Measurements from ENCODE around the gene BRD7. TPM values are rescaled to one million over a fixed set of nuclear protein-coding genes. Genes with fewer than 3 reads are reported as not detected.
A peak's percentile ranks its signal among the peaks of the same experiment; 100 is the strongest.

The BRD7 gene
- total and polyA plus RNA-seq, 2 of the 13 experiments (the other 11 are each of a cell fraction or from before 2014, with no cell fraction given): 82.3 to 149 TPM

DNA sequence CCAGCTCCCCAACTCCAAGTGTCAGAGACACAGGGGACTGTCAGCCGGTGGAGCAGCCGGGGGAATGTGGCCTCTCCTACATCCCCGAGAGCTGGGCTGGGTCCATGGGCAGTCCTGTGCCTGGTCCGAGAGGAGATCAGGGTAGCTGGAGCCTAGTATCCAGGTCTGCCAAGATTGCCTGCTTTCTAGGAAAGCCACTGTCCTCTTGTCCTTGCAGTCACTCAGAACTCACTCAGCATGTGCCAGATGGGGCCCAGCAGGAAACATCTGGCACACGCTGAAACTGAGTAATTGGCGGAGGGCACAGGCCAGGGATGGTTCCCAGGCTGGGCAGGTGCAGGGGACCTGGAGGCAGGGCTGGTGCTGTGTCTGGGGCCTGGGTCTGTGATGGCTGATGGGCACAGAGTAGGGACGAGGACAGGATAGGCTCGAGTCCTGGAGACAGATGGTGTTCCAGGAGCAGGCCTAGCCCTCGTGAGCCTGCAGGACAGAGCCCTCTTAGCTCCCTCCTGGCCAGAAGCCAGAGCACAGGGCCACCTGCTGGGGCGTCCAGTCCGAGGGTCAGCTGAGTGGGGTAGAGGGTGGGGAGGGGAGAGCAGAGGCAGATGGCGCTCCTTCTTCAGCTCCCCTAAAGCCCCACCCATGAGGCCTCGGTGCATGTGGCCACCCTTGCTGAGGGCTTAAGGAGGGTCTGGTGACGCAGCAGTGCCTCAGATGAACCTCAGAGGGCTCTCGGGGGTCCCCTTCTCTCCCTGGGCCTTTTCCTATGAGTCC, 71.3 kb downstream of the BRD7 start (continued):
- no peak for TF ChIP-seq ZNF770 (CRISPR knock-in tag; IDR thresholded peaks at IDR 0.05)
- TF ChIP-seq, protein P1, sequence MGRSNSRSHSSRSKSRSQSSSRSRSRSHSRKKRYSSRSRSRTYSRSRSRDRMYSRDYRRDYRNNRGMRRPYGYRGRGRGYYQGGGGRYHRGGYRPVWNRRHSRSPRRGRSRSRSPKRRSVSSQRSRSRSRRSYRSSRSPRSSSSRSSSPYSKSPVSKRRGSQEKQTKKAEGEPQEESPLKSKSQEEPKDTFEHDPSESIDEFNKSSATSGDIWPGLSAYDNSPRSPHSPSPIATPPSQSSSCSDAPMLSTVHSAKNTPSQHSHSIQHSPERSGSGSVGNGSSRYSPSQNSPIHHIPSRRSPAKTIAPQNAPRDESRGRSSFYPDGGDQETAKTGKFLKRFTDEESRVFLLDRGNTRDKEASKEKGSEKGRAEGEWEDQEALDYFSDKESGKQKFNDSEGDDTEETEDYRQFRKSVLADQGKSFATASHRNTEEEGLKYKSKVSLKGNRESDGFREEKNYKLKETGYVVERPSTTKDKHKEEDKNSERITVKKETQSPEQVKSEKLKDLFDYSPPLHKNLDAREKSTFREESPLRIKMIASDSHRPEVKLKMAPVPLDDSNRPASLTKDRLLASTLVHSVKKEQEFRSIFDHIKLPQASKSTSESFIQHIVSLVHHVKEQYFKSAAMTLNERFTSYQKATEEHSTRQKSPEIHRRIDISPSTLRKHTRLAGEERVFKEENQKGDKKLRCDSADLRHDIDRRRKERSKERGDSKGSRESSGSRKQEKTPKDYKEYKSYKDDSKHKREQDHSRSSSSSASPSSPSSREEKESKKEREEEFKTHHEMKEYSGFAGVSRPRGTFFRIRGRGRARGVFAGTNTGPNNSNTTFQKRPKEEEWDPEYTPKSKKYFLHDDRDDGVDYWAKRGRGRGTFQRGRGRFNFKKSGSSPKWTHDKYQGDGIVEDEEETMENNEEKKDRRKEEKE (IDR thresholded peaks at IDR 0.05): no peak
- peak; percentile 18; the same call in 1 of the 2 replicates for TF ChIP-seq KDM3A (CRISPR knock-in tag; IDR thresholded peaks at IDR 0.05; ENCODE audit: low read depth)
- no peak for TF ChIP-seq HDAC1 (CRISPR knock-in tag; IDR thresholded peaks at IDR 0.05)
- no peak for TF ChIP-seq RXRB (CRISPR knock-in tag; IDR thresholded peaks at IDR 0.05; ENCODE audit: borderline replicate concordance)
- TF ChIP-seq, protein P2, sequence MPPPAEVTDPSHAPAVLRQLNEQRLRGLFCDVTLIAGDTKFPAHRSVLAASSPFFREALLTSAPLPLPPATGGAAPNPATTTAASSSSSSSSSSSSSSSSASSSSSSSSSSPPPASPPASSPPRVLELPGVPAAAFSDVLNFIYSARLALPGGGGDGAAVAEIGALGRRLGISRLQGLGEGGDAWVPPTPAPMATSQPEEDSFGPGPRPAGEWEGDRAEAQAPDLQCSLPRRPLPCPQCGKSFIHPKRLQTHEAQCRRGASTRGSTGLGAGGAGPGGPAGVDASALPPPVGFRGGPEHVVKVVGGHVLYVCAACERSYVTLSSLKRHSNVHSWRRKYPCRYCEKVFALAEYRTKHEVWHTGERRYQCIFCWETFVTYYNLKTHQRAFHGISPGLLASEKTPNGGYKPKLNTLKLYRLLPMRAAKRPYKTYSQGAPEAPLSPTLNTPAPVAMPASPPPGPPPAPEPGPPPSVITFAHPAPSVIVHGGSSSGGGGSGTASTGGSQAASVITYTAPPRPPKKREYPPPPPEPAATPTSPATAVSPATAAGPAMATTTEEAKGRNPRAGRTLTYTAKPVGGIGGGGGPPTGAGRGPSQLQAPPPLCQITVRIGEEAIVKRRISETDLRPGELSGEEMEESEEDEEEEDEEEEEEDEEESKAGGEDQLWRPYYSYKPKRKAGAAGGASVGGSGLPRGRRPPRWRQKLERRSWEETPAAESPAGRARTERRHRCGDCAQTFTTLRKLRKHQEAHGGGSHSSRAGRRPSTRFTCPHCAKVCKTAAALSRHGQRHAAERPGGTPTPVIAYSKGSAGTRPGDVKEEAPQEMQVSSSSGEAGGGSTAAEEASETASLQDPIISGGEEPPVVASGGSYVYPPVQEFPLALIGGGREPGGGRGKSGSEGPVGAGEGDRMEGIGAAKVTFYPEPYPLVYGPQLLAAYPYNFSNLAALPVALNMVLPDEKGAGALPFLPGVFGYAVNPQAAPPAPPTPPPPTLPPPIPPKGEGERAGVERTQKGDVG (CRISPR knock-in tag; IDR thresholded peaks at IDR 0.05; ENCODE audit: borderline replicate concordance): no peak
- TF ChIP-seq YY1 (IDR thresholded peaks at IDR 0.05; ENCODE audit: insufficient read depth, insufficient replicate concordance, low read depth, low read length): no peak
- TF ChIP-seq, protein P3, sequence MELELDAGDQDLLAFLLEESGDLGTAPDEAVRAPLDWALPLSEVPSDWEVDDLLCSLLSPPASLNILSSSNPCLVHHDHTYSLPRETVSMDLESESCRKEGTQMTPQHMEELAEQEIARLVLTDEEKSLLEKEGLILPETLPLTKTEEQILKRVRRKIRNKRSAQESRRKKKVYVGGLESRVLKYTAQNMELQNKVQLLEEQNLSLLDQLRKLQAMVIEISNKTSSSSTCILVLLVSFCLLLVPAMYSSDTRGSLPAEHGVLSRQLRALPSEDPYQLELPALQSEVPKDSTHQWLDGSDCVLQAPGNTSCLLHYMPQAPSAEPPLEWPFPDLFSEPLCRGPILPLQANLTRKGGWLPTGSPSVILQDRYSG (CRISPR knock-in tag; IDR thresholded peaks at IDR 0.05): no peak
- TF ChIP-seq ZHX2 (IDR thresholded peaks at IDR 0.05; ENCODE audit: low read depth): no peak
- no peak for TF ChIP-seq ZHX2 (CRISPR knock-in tag; IDR thresholded peaks at IDR 0.05; ENCODE audit: borderline replicate concordance)

Measured in HepG2 (cell line).